Prostate gland (tissue), 2 donors: ENCODE data around the gene LDAH.

Experiments used
- POLR2A ChIP-seq: fragments of 450-650 bp; IDR thresholded peaks from one replicate; pipeline ENCODE4 v1.6.1; 2016; ENCODE audit warnings: antibody characterized with exemption, mild to moderate bottlenecking
- POLR2AphosphoS5 ChIP-seq: sonication (generic); formaldehyde crosslinking; IDR thresholded peaks from one replicate; pipeline ENCODE4 v1.6.1; 2017; ENCODE audit warnings: antibody characterized with exemption
- TF ChIP-seq, protein P1 (sequence below), 4 experiments: fragments of 200-600 bp in 2 of 4; fragments of 450-650 bp in 2 of 4; sonication (generic) in 2 of 4; IDR thresholded peaks; 1 replicate in 3 of 4; 2 replicates in 1 of 4; pipeline ENCODE4 v1.5.1; 2016 to 2019; ENCODE audit warnings: antibody characterized with exemption in 4 of 4, mild to moderate bottlenecking in 2 of 4, moderate library complexity in 2 of 4

DNA sequence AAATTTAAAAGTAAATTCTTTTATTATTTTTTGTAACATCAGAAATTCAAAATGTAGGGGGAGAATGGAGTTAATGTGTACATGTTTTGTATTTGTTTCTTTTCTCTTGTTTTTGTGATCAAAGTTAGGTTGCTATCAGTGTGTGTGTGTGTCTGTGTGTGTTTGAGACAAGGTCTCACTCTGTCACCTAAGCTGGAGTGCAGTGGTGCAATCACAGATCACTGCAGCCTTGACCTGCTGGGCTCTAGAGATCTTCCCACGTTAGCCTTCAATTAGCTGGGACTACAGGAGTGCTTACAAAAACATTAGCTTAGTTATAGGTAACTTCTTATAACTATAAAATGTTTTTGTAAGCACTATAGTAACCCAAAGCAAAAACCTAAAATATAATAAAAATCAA, 105.3 kb downstream of the LDAH start:
- TF ChIP-seq, protein P1, sequence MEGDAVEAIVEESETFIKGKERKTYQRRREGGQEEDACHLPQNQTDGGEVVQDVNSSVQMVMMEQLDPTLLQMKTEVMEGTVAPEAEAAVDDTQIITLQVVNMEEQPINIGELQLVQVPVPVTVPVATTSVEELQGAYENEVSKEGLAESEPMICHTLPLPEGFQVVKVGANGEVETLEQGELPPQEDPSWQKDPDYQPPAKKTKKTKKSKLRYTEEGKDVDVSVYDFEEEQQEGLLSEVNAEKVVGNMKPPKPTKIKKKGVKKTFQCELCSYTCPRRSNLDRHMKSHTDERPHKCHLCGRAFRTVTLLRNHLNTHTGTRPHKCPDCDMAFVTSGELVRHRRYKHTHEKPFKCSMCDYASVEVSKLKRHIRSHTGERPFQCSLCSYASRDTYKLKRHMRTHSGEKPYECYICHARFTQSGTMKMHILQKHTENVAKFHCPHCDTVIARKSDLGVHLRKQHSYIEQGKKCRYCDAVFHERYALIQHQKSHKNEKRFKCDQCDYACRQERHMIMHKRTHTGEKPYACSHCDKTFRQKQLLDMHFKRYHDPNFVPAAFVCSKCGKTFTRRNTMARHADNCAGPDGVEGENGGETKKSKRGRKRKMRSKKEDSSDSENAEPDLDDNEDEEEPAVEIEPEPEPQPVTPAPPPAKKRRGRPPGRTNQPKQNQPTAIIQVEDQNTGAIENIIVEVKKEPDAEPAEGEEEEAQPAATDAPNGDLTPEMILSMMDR (IDR thresholded peaks at IDR 0.05) = no peak
- no peak for TF ChIP-seq POLR2A
- no peak for TF ChIP-seq POLR2AphosphoS5
